DND-41 (cell line): ENCODE data around the gene BMERB1.

Source experiments
- ATAC-seq: fragments of 200-7000 bp; cut with Tn5 transposase; 3 replicates; pipeline ENCODE4 v1.9.1; 2021; ENCODE audit warnings: low read depth; ENCODE audit not compliant: insufficient read depth
- DNase-seq: peaks from one replicate; pipeline ENCODE4 v3.0.0-alpha.2; 2020
- H2AFZ ChIP-seq: 2 replicates; pipeline ENCODE4 v1.6.0; 2012; ENCODE audit warnings: low read depth, low read length
- H3K27ac ChIP-seq: 2 replicates; pipeline ENCODE4 v1.5.1; 2012; ENCODE audit warnings: low read length, inconsistent platforms
- H3K27me3 ChIP-seq: fragments of 200-600 bp; sonication (generic); 2 replicates; pipeline ENCODE4 v1.6.0; 2012; ENCODE audit warnings: low read length, mild to moderate bottlenecking, inconsistent platforms; ENCODE audit not compliant: insufficient read depth, poor library complexity
- H3K36me3 ChIP-seq: 2 replicates; pipeline ENCODE4 v1.5.1; 2012; ENCODE audit warnings: low read length, inconsistent platforms; ENCODE audit not compliant: insufficient read depth
- H3K4me1 ChIP-seq: 2 replicates; pipeline ENCODE4 v1.5.1; 2012; ENCODE audit warnings: mild to moderate bottlenecking, low read length; ENCODE audit not compliant: insufficient read depth
- H3K4me2 ChIP-seq: 2 replicates; pipeline ENCODE4 v1.6.0; 2012; ENCODE audit warnings: mild to moderate bottlenecking, moderate library complexity, low read length, inconsistent platforms; ENCODE audit not compliant: insufficient read depth
- H3K4me3 ChIP-seq, 2 experiments: fragments of 200-600 bp in 1 of 2; shearing (Covaris generic) in 1 of 2; 2 replicates each; pipeline ENCODE4 v1.5.1; 2012 to 2016; ENCODE audit warnings: inconsistent platforms in 2 of 2, low read length in 2 of 2, mild to moderate bottlenecking in 2 of 2, low read depth in 1 of 2, moderate library complexity in 1 of 2
- H3K79me2 ChIP-seq: 2 replicates; pipeline ENCODE4 v1.6.0; 2012; ENCODE audit warnings: low read length, inconsistent platforms; ENCODE audit not compliant: insufficient read depth
- H3K9ac ChIP-seq: 2 replicates; pipeline ENCODE4 v1.6.0; 2012; ENCODE audit warnings: low read depth, mild to moderate bottlenecking, inconsistent platforms, low read length, moderate library complexity
- H3K9me3 ChIP-seq: 2 replicates; pipeline ENCODE4 v1.5.1; 2012; ENCODE audit warnings: low read length, moderate library complexity, mild to moderate bottlenecking, inconsistent platforms; ENCODE audit not compliant: insufficient read depth, severe bottlenecking
- H4K20me1 ChIP-seq: 2 replicates; pipeline ENCODE4 v1.6.0; 2012; ENCODE audit warnings: low read length; ENCODE audit not compliant: insufficient read depth
- EZH2 ChIP-seq: IDR thresholded peaks from 3 replicates; pipeline ENCODE4 v1.6.1; 2012; ENCODE audit warnings: borderline replicate concordance, low read depth, mild to moderate bottlenecking, moderate library complexity, low read length, inconsistent platforms; ENCODE audit not compliant: severe bottlenecking
- TF ChIP-seq, protein P1 (sequence below): IDR thresholded peaks from 2 replicates; pipeline ENCODE4 v1.5.1; 2012; ENCODE audit warnings: borderline replicate concordance, low read length, moderate library complexity, mild to moderate bottlenecking; ENCODE audit not compliant: poor library complexity, severe bottlenecking; ENCODE audit errors: extremely low read depth

Gene BMERB1

DNA sequence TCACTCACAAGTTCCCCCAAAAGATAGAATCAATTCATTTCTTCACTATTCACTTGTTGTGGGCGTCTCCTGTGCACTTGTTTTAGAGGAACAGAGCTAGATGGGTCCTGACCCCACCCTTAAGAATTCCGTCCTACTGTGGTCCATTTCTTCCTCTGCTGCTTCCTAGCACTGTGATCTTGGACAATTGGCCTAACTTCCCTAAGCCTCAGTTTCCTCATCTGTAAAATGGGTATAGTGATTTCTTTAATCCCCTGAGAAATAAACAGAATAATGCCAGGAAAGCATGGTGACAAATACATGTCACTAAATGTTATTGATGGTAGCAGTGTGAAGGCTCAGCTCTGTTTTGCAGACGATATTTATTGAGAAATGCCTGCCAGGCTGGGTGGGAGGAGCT, 9.9 kb downstream of the BMERB1 start:
- Histone ChIP-seq H4K20me1 (no peaks in the 10 kb centered on the region), H3K27ac (no peak overlapping the region), H3K4me2 (no peak overlapping the region), H3K36me3 (no peaks in the 10 kb centered on the region), H3K4me3 (no peak overlapping the region), H3K4me1 (no peaks in the 10 kb centered on the region), H3K9me3 (peaks cover 6% of the 10 kb centered on the region), H3K9ac (no peak overlapping the region), H3K79me2 (no peaks in the 10 kb centered on the region), H2AFZ (no peak overlapping the region), H3K27me3 (peaks cover 9% of the 10 kb centered on the region)
- TF ChIP-seq, protein P1, sequence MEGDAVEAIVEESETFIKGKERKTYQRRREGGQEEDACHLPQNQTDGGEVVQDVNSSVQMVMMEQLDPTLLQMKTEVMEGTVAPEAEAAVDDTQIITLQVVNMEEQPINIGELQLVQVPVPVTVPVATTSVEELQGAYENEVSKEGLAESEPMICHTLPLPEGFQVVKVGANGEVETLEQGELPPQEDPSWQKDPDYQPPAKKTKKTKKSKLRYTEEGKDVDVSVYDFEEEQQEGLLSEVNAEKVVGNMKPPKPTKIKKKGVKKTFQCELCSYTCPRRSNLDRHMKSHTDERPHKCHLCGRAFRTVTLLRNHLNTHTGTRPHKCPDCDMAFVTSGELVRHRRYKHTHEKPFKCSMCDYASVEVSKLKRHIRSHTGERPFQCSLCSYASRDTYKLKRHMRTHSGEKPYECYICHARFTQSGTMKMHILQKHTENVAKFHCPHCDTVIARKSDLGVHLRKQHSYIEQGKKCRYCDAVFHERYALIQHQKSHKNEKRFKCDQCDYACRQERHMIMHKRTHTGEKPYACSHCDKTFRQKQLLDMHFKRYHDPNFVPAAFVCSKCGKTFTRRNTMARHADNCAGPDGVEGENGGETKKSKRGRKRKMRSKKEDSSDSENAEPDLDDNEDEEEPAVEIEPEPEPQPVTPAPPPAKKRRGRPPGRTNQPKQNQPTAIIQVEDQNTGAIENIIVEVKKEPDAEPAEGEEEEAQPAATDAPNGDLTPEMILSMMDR = no peak
- no peak for TF ChIP-seq EZH2
- ATAC-seq (no peak), DNase-seq (no peak)

DNA sequence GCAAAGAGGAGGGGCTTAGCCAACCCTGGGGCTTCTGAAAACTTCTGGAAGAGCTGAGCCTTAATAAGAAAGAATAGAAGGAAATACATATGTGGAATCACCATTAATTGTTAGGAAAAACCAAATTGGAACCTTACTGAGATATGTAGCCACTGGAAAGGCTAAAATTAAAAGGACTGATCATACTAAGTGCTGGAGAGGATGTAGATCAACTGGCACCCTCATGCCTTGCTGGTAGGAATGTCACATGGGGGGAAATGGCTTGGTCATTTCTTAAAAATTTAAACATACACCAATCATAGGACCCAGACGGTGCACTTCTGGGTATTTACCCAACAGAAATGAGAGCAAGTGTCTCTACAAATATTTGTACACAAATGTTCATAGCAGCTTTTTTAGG, 11.1 kb downstream of the BMERB1 start:
- H3K79me2 ChIP-seq = no peaks in the 10 kb centered on the region
- ATAC-seq (no peak), DNase-seq (no peak)
- H3K9me3 ChIP-seq = peaks cover 6% of the 10 kb centered on the region
- no peak overlapping the region for H3K4me3 ChIP-seq
- H3K9ac ChIP-seq = no peak overlapping the region
- no peak overlapping the region for H3K4me2 ChIP-seq
- no peak overlapping the region for H2AFZ ChIP-seq
- no peak for TF ChIP-seq EZH2
- TF ChIP-seq, protein P1 = no peak
- no peaks in the 10 kb centered on the region for H4K20me1 ChIP-seq
- peaks cover 6% of the 10 kb centered on the region for H3K27me3 ChIP-seq
- no peaks in the 10 kb centered on the region for H3K4me1 ChIP-seq
- H3K27ac ChIP-seq = no peak overlapping the region
- H3K36me3 ChIP-seq = no peaks in the 10 kb centered on the region

DNA sequence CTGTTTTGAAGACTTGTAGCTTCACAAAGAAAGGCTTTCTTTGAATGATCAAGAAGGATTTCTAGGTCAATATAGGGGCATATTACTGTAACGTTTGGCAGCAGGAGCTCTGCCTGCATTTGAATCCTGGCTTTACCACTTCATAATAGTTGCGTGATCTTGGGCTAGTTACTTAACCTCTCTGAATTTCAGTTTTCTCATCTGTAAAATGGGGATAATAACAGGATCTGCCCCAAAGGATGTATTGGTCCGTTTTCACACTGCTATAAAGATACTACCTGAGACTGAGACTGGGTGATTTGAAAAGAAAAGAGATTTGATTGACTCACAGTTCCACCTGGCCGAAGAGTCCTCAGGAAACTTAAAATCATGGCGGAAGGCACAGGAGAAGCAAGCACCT, 12.5 kb downstream of the BMERB1 start:
- Histone ChIP-seq H2AFZ (no peak overlapping the region), H3K4me1 (no peaks in the 10 kb centered on the region), H3K79me2 (no peaks in the 10 kb centered on the region), H3K36me3 (no peaks in the 10 kb centered on the region), H3K4me3 (no peak overlapping the region), H3K9ac (no peak overlapping the region), H4K20me1 (no peaks in the 10 kb centered on the region), H3K4me2 (no peak overlapping the region), H3K27ac (no peak overlapping the region), H3K9me3 (peaks cover 6% of the 10 kb centered on the region), H3K27me3 (peaks cover 4% of the 10 kb centered on the region)
- TF ChIP-seq, protein P1 = no peak
- no peak for TF ChIP-seq EZH2
- DNase-seq (no peak), ATAC-seq (no peak)

DNA sequence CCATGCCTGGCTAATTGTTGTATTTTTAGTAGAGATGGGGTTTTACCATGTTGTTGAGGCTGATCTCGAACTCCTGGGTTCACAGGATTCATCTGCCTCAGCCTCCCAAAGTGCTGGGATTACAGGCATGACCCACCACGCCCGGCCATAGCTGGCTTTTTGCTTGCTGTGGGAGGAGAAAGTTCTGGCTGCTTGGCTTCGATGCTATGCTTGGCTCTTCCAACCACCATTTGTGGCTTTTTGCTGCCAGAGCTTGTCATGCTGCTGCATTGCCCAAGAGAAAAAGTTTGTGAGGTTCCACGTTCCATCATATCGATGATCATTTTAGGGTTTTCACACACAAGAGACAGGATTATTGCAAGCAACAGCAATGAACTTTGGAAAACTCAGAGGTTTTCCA, 16.2 kb downstream of the BMERB1 start:
- Histone ChIP-seq H3K79me2 (no peaks in the 10 kb centered on the region), H3K4me3 (no peak overlapping the region), H3K4me1 (no peaks in the 10 kb centered on the region), H4K20me1 (no peaks in the 10 kb centered on the region), H3K9me3 (no peaks in the 10 kb centered on the region), H3K9ac (no peak overlapping the region), H3K27me3 (peaks cover 8% of the 10 kb centered on the region), H3K36me3 (no peaks in the 10 kb centered on the region), H2AFZ (no peak overlapping the region), H3K4me2 (no peak overlapping the region), H3K27ac (no peak overlapping the region)
- no peak for DNase-seq
- no peak for TF ChIP-seq EZH2
- TF ChIP-seq, protein P1 = no peak
- ATAC-seq = no peak
